GM23338 (cell line): ENCODE data around the gene PLCD4. TPM values are rescaled to one million over a fixed set of nuclear protein-coding genes. Genes with fewer than 3 reads are reported as not detected.

Source experiments
- ATAC-seq: fragments of 200-7000 bp; cut with Tn5 transposase; 3 replicates; pipeline ENCODE4 v1.9.1; 2020
- DNase-seq: peaks from one replicate; pipeline ENCODE4 v3.0.0-alpha.2; 2015; ENCODE audit warnings: low spot score
- H2AFZ ChIP-seq: fragments of 200-600 bp; sonication (generic); 2 replicates; pipeline ENCODE4 v1.8.0; 2016; ENCODE audit warnings: antibody characterized with exemption, mild to moderate bottlenecking, moderate library complexity
- H3F3A ChIP-seq: fragments of 200-600 bp; sonication (generic); replicated peaks from 2 replicates; pipeline ENCODE4 v1.8.0; 2017; ENCODE audit warnings: antibody characterized with exemption, mixed run types, low read depth
- H3K27ac ChIP-seq: fragments of 200-600 bp; sonication (generic); 2 replicates; pipeline ENCODE4 v1.6.1; 2016; ENCODE audit warnings: low read depth
- H3K27me3 ChIP-seq: fragments of 200-600 bp; sonication (generic); 2 replicates; pipeline ENCODE4 v1.8.0; 2016; ENCODE audit warnings: mild to moderate bottlenecking, mixed run types, moderate library complexity; ENCODE audit not compliant: insufficient read depth
- H3K36me3 ChIP-seq: fragments of 200-600 bp; sonication (generic); 2 replicates; pipeline ENCODE4 v1.8.0; 2016; ENCODE audit warnings: mild to moderate bottlenecking; ENCODE audit not compliant: insufficient read depth
- H3K4me1 ChIP-seq: fragments of 200-600 bp; sonication (generic); 2 replicates; pipeline ENCODE4 v1.8.0; 2016; ENCODE audit warnings: mild to moderate bottlenecking, moderate library complexity; ENCODE audit not compliant: insufficient read depth
- H3K4me2 ChIP-seq: fragments of 200-600 bp; sonication (generic); 2 replicates; pipeline ENCODE4 v1.7.1; 2017; ENCODE audit warnings: mixed run types
- H3K4me3 ChIP-seq: fragments of 200-600 bp; sonication (generic); 2 replicates; pipeline ENCODE4 v1.6.1; 2016; ENCODE audit warnings: mixed run types
- H3K79me2 ChIP-seq: fragments of 200-600 bp; sonication (generic); replicated peaks from 2 replicates; pipeline ENCODE4 v1.8.0; 2017; ENCODE audit warnings: mild to moderate bottlenecking; ENCODE audit not compliant: insufficient read depth
- H3K9me2 ChIP-seq: fragments of 200-600 bp; sonication (generic); 2 replicates; pipeline ENCODE4 v1.8.0; 2017; ENCODE audit not compliant: insufficient read depth
- H4K20me1 ChIP-seq: fragments of 200-600 bp; sonication (generic); replicated peaks from 2 replicates; pipeline ENCODE4 v1.8.0; 2017; ENCODE audit warnings: mild to moderate bottlenecking; ENCODE audit not compliant: insufficient read depth
- H3K27ac Mint-ChIP-seq: 2 replicates; pipeline ENCODE4 v1.8.0; 2020; ENCODE audit warnings: inconsistent platforms, mild to moderate bottlenecking, moderate library complexity, mixed read lengths
- H3K27me3 Mint-ChIP-seq: 3 replicates; pipeline ENCODE4 v1.8.0; 2022; ENCODE audit warnings: low read depth, mild to moderate bottlenecking, moderate library complexity, mixed read lengths, inconsistent platforms; ENCODE audit not compliant: insufficient read depth, poor library complexity
- H3K36me3 Mint-ChIP-seq: 3 replicates; pipeline ENCODE4 v1.8.0; 2021; ENCODE audit warnings: low read depth, mild to moderate bottlenecking, inconsistent platforms, moderate library complexity, mixed read lengths
- H3K4me1 Mint-ChIP-seq: 3 replicates; pipeline ENCODE4 v1.8.0; 2020; ENCODE audit warnings: mild to moderate bottlenecking, inconsistent platforms, mixed read lengths
- H3K4me3 Mint-ChIP-seq: 3 replicates; pipeline ENCODE4 v1.8.0; 2021; ENCODE audit warnings: moderate library complexity, mild to moderate bottlenecking, inconsistent platforms, mixed read lengths
- H3K9me3 Mint-ChIP-seq: 3 replicates; pipeline ENCODE4 v1.8.0; 2020; ENCODE audit warnings: moderate library complexity, mild to moderate bottlenecking, inconsistent platforms, mixed read lengths
- CREB1 ChIP-seq: fragments of 250-450 bp; sonication (Bioruptor Pico); IDR thresholded peaks from 2 replicates; pipeline ENCODE4 v1.5.0; 2020; ENCODE audit warnings: low read depth, mild to moderate bottlenecking, moderate library complexity
- NANOG ChIP-seq: IDR thresholded peaks from 2 replicates; pipeline ENCODE4 v1.6.1; 2016; ENCODE audit warnings: antibody characterized with exemption, borderline replicate concordance
- POLR2AphosphoS5 ChIP-seq: IDR thresholded peaks from 2 replicates; pipeline ENCODE4 v1.6.1; 2016; ENCODE audit warnings: antibody characterized with exemption, low read depth
- REST ChIP-seq: IDR thresholded peaks from one replicate; pipeline ENCODE4 v1.6.1; 2018; ENCODE audit warnings: antibody characterized with exemption; ENCODE audit not compliant: unreplicated experiment
- STAT1 ChIP-seq: IDR thresholded peaks from one replicate; pipeline ENCODE4 v1.6.1; 2016; ENCODE audit warnings: antibody characterized with exemption; ENCODE audit not compliant: unreplicated experiment
- polyA plus RNA-seq: library from polyadenylated mRNA; unstranded; fragments of >200 nt; fragmentation: Nextera tagmentation; extraction: Ambion mirVana; gene quantifications from 2 replicates; pipeline ENCODE4 v1.2.1, GENCODE V29; 2016
- total RNA-seq: library from RNA; depleted of rRNA; stranded (reverse); fragments of >200 nt; shearing (Covaris generic); gene quantifications from 2 replicates; pipeline ENCODE4 v1.2.3, GENCODE V29; 2014
- TF ChIP-seq, protein P1 (sequence below): IDR thresholded peaks from 2 replicates; pipeline ENCODE4 v1.6.1; 2016; ENCODE audit warnings: antibody characterized with exemption

Gene PLCD4
- total and polyA plus RNA-seq, 2 experiments from 2014 or later, result 0.80 to 1.3 TPM

- Histone ChIP-seq H3F3A (no peaks in the 10 kb centered on the region; the same call in 1 of the 2 replicates), H3K4me2 (peak within 1 kb of the TSS; percentile 96), H3K36me3 (peaks cover 12% of the 10 kb centered on the region; the same call in 1 of the 2 replicates), H3K79me2 (peaks cover 88% of the 10 kb centered on the region), H3K4me1 (peaks cover 21% of the 10 kb centered on the region), H3K27ac (peak within 1 kb of the TSS; percentile 100), H4K20me1 (peaks cover 36% of the 10 kb centered on the region), H3K4me3 (peak within 1 kb of the TSS; percentile 76), H3K9me2 (no peaks in the 10 kb centered on the region), H2AFZ (peak within 1 kb of the TSS; percentile 81), H3K27me3 (no peaks in the 10 kb centered on the region)
- Mint-ChIP-seq H3K27me3 (peaks cover 10% of the 10 kb centered on the region), H3K36me3 (peaks cover 40% of the 10 kb centered on the region), H3K4me3 (peak within 1 kb of the TSS; percentile 95), H3K4me1 (peaks cover 28% of the 10 kb centered on the region), H3K27ac (peak within 1 kb of the TSS; percentile 100), H3K9me3 (no peaks in the 10 kb centered on the region; the same call in 2 of the 3 replicates)
- ATAC-seq (peak; percentile 82), DNase-seq (peak; percentile 98)
- TF ChIP-seq POLR2AphosphoS5 (peak; percentile 93), NANOG (0 out of 2 replicates have a peak, but pooled peaks have one; percentile 27), REST (no peak), CREB1 (CRISPR knock-in tag) (peak; percentile 88)
- TF ChIP-seq, protein P1, sequence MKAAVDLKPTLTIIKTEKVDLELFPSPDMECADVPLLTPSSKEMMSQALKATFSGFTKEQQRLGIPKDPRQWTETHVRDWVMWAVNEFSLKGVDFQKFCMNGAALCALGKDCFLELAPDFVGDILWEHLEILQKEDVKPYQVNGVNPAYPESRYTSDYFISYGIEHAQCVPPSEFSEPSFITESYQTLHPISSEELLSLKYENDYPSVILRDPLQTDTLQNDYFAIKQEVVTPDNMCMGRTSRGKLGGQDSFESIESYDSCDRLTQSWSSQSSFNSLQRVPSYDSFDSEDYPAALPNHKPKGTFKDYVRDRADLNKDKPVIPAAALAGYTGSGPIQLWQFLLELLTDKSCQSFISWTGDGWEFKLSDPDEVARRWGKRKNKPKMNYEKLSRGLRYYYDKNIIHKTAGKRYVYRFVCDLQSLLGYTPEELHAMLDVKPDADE, result peak; percentile 80
Observed at GRCh38 chr2:218568190-218569037, 39.3 kb upstream of the PLCD4 start, which contains the start of the genes CNOT9 and USP37. TSS of gene CNOT9 (plus strand) at chr2:218568839. CDS start at chr2:218568955, 116 bp downstream. TSS of gene USP37 (minus strand) at chr2:218568351. CDS start at chr2:218558653, 9,698 bp downstream.

- peaks cover 88% of the 10 kb centered on the region for H3K79me2 ChIP-seq
- peak overlapping the region; percentile 100 for H3K27ac Mint-ChIP-seq
- H3K27me3 Mint-ChIP-seq, result peaks cover 10% of the 10 kb centered on the region
- H3K9me3 Mint-ChIP-seq, result no peaks in the 10 kb centered on the region; the same call in 2 of the 3 replicates
- H3K36me3 Mint-ChIP-seq, result peaks cover 40% of the 10 kb centered on the region
- peaks cover 15% of the 10 kb centered on the region; the same call in 1 of the 2 replicates for H3K36me3 ChIP-seq
- H4K20me1 ChIP-seq, result peaks cover 36% of the 10 kb centered on the region
- H3F3A ChIP-seq, result no peaks in the 10 kb centered on the region
- no peaks in the 10 kb centered on the region for H3K9me2 ChIP-seq
- peak overlapping the region; percentile 100 for H3K27ac ChIP-seq
- H3K4me2 ChIP-seq, result peak overlapping the region; percentile 83
- H3K4me3 Mint-ChIP-seq, result peak overlapping the region; percentile 95
- H2AFZ ChIP-seq, result 0 out of 2 replicates have a peak overlapping the region, but pooled peaks have one; percentile 6
- H3K4me3 ChIP-seq, result peak overlapping the region; percentile 76
- DNase-seq (peak; percentile 83), ATAC-seq (peak; percentile 36)
- no peaks in the 10 kb centered on the region for H3K27me3 ChIP-seq
- peaks cover 28% of the 10 kb centered on the region for H3K4me1 Mint-ChIP-seq
- peaks cover 21% of the 10 kb centered on the region for H3K4me1 ChIP-seq
- TF ChIP-seq STAT1 (no peak), CREB1 (CRISPR knock-in tag) (no peak)
Observed at GRCh38 chr2:218569038-218569431, 38.7 kb upstream of the PLCD4 start.
